ENCODE measurements around the gene AHDC1.

DNA sequence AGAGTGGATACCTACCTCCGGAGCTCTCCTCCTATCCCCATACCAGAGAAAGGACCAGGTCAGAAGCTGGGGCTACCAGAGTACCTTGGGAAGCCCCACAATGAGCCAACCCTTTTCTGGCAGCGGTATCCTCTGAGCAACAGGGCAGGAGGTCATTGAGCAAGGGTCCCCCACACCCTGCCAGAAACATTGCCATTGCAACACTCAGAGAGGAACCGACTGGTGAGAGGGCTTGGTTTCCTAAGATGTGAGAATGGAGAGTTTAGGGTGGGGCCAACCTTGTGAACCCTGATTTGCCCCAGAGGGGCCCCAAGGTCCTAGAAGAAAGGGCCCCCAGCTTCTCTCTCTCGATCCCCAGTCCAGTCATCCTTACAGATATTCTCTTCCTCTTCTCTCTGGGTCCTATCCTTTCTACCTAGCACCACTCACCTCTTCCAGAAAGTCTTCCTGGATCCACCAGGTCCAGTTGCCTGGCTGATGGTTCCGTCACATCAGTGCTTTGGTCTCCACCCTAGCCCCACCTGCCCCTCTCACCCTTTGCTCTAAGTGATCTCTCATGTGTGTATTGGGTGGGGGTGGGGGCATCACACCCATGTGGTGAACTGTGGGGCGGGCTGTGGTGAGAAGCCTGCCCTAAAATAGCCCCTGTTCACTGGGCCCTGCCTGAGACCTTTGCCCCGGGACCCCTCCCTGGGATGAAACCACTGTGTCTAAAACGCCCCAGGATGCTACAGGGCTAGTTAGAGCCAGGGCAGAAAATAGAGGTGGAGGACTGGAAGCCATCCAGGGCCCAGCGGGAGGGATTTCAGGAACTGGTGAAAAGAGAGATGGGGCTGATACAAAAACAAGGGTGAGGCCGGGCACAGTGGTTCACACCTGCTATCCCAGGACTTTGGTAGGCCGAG is 22.3 kb upstream of the AHDC1 start:
- no peak for TF ChIP-seq BACH2 (CRISPR knock-in tag; IDR thresholded peaks at IDR 0.05; ENCODE audit: borderline replicate concordance)
- no peak for TF ChIP-seq ZFP30 (CRISPR knock-in tag; IDR thresholded peaks at IDR 0.05)
- no peak for TF ChIP-seq SNAI2 (CRISPR knock-in tag; IDR thresholded peaks at IDR 0.05)
- TF ChIP-seq PPARA (CRISPR knock-in tag; IDR thresholded peaks at IDR 0.05; ENCODE audit: borderline replicate concordance), result no peak
- no peak for TF ChIP-seq ESRRG (CRISPR knock-in tag; IDR thresholded peaks at IDR 0.05)

All from SK-N-SH treated with all-trans-retinoic acid at 6 μM for 48 hours (cell line).